Measurements from ENCODE around the gene SMARCB1. TPM values are rescaled to one million over a fixed set of nuclear protein-coding genes. Genes with fewer than 3 reads are reported as not detected.

SMARCB1 gene
- total and polyA plus RNA-seq, 2 experiments from 2014 or later, result 114 to 132 TPM

GRCh38 chr22:23754980-23755636, 31.7 kb upstream of the SMARCB1 start:
- no peak overlapping the region for H2AFZ ChIP-seq
- H3K36me3 ChIP-seq (ENCODE audit: insufficient read depth), result no peaks in the 10 kb centered on the region
- TF ChIP-seq ETS1 (IDR thresholded peaks at IDR 0.05) (no peak), ZNF331 (CRISPR knock-in tag; IDR thresholded peaks at IDR 0.05; ENCODE audit: low read depth) (no peak), CREB1 (CRISPR knock-in tag; IDR thresholded peaks at IDR 0.05; ENCODE audit: low read depth) (no peak), EZH2 (IDR thresholded peaks at IDR 0.05; ENCODE audit: low read depth, unreplicated experiment) (no peak), POLR2AphosphoS5 (IDR thresholded peaks at IDR 0.05; ENCODE audit: low read depth) (no peak), JUNB (IDR thresholded peaks at IDR 0.05; ENCODE audit: unreplicated experiment) (no peak), EZH2phosphoT487 (IDR thresholded peaks at IDR 0.05; ENCODE audit: unreplicated experiment) (no peak), NANOG (IDR thresholded peaks at IDR 0.05; ENCODE audit: borderline replicate concordance) (no peak), CTCF (conservative IDR thresholded peaks at IDR 0.05; ENCODE audit: low read depth in 2 of 2) (no peak), ZNF114 (CRISPR knock-in tag; IDR thresholded peaks at IDR 0.05) (no peak)
- no peak overlapping the region for H3K27ac ChIP-seq (ENCODE audit: low read depth)
- no peak for ATAC-seq
- peaks cover 13% of the 10 kb centered on the region; the same call in 1 of the 2 replicates for H3K4me1 ChIP-seq (ENCODE audit: insufficient read depth)
- no peak overlapping the region for H3K4me3 ChIP-seq
- no peaks in the 10 kb centered on the region for H3K27me3 ChIP-seq (ENCODE audit: insufficient read depth)
- peaks cover 27% of the 10 kb centered on the region for H3K4me1 Mint-ChIP-seq
- H4K20me1 ChIP-seq (replicated peaks; ENCODE audit: insufficient read depth), result no peaks in the 10 kb centered on the region
- no peak for DNase-seq (ENCODE audit: low spot score)
- H3K79me2 ChIP-seq (replicated peaks; ENCODE audit: insufficient read depth), result no peaks in the 10 kb centered on the region
- no peak overlapping the region for H3K4me3 Mint-ChIP-seq
- no peaks in the 10 kb centered on the region for H3K9me2 ChIP-seq (ENCODE audit: insufficient read depth)
- H3K4me2 ChIP-seq, result no peak overlapping the region
- H3K27me3 Mint-ChIP-seq (ENCODE audit: insufficient read depth, low read depth, poor library complexity), result peaks cover 13% of the 10 kb centered on the region
- no peak overlapping the region for H3K27ac Mint-ChIP-seq
- no peaks in the 10 kb centered on the region for H3K36me3 Mint-ChIP-seq (ENCODE audit: low read depth)
- H3K9me3 Mint-ChIP-seq, result no peaks in the 10 kb centered on the region
- H3F3A ChIP-seq (replicated peaks; ENCODE audit: low read depth), result no peaks in the 10 kb centered on the region

GRCh38 chr22:23755711-23756110, 31.1 kb upstream of the SMARCB1 start:
- Histone ChIP-seq H4K20me1 (replicated peaks; ENCODE audit: insufficient read depth) (no peaks in the 10 kb centered on the region), H3K27ac (ENCODE audit: low read depth) (no peak overlapping the region), H3K27me3 (ENCODE audit: insufficient read depth) (no peaks in the 10 kb centered on the region), H3K36me3 (ENCODE audit: insufficient read depth) (no peaks in the 10 kb centered on the region), H3K9me2 (ENCODE audit: insufficient read depth) (no peaks in the 10 kb centered on the region), H3F3A (replicated peaks; ENCODE audit: low read depth) (no peaks in the 10 kb centered on the region), H2AFZ (no peak overlapping the region), H3K79me2 (replicated peaks; ENCODE audit: insufficient read depth) (no peaks in the 10 kb centered on the region), H3K4me1 (ENCODE audit: insufficient read depth) (peaks cover 13% of the 10 kb centered on the region; the same call in 1 of the 2 replicates), H3K4me2 (no peak overlapping the region), H3K4me3 (no peak overlapping the region)
- Mint-ChIP-seq H3K4me1 (peaks cover 22% of the 10 kb centered on the region; the same call in 2 of the 3 replicates), H3K27ac (no peak overlapping the region), H3K4me3 (no peak overlapping the region), H3K9me3 (no peaks in the 10 kb centered on the region), H3K27me3 (ENCODE audit: insufficient read depth, low read depth, poor library complexity) (peaks cover 13% of the 10 kb centered on the region), H3K36me3 (ENCODE audit: low read depth) (no peaks in the 10 kb centered on the region)
- DNase-seq (ENCODE audit: low spot score), result no peak
- ATAC-seq, result no peak
- TF ChIP-seq POLR2AphosphoS5 (IDR thresholded peaks at IDR 0.05; ENCODE audit: low read depth) (no peak), EZH2phosphoT487 (IDR thresholded peaks at IDR 0.05; ENCODE audit: unreplicated experiment) (no peak), EZH2 (IDR thresholded peaks at IDR 0.05; ENCODE audit: low read depth, unreplicated experiment) (no peak), CTCF (conservative IDR thresholded peaks at IDR 0.05; ENCODE audit: low read depth in 2 of 2) (no peak)

Data from GM23338 (cell line).